Subcutaneous abdominal adipose tissue (tissue), 5 donors: ENCODE results near the gene KISS1R.

Experiments
- H3K27ac ChIP-seq: one replicate; pipeline ENCODE4 v1.7.0; 2013; ENCODE audit warnings: low read depth, mild to moderate bottlenecking, inconsistent platforms, low read length, moderate library complexity
- H3K27me3 ChIP-seq, 5 donors: one replicate each; pipeline ENCODE4 v1.7.0; 2013; ENCODE audit warnings: low read length in 5 of 5, inconsistent platforms in 1 of 5; ENCODE audit not compliant: control insufficient read depth in 5 of 5, insufficient read depth in 4 of 5
- H3K36me3 ChIP-seq, 5 donors: one replicate each; pipeline ENCODE4 v1.7.0; 2013; ENCODE audit warnings: low read length in 5 of 5; ENCODE audit not compliant: control insufficient read depth in 5 of 5, insufficient read depth in 5 of 5
- H3K4me1 ChIP-seq, 5 donors: one replicate each; pipeline ENCODE4 v1.7.0; 2013; ENCODE audit warnings: low read length in 5 of 5, mild to moderate bottlenecking in 3 of 5, moderate library complexity in 1 of 5; ENCODE audit not compliant: control insufficient read depth in 5 of 5, insufficient read depth in 5 of 5
- H3K4me3 ChIP-seq, 5 donors: one replicate each; pipeline ENCODE4 v1.7.0; 2013; ENCODE audit warnings: low read length in 5 of 5, low read depth in 1 of 5
- H3K9ac ChIP-seq, 5 donors: one replicate each; pipeline ENCODE4 v1.7.0; 2013; ENCODE audit warnings: low read length in 5 of 5, mild to moderate bottlenecking in 4 of 5, moderate library complexity in 3 of 5
- H3K9me3 ChIP-seq, 5 donors: one replicate each; pipeline ENCODE4 v1.7.0; 2013; ENCODE audit warnings: low read length in 5 of 5; ENCODE audit not compliant: control insufficient read depth in 5 of 5
- donor health status: healthy.
- donor health status: healthy.
- donor health status: healthy.
- donor health status: healthy.
- donor health status: healthy.

KISS1R gene

DNA sequence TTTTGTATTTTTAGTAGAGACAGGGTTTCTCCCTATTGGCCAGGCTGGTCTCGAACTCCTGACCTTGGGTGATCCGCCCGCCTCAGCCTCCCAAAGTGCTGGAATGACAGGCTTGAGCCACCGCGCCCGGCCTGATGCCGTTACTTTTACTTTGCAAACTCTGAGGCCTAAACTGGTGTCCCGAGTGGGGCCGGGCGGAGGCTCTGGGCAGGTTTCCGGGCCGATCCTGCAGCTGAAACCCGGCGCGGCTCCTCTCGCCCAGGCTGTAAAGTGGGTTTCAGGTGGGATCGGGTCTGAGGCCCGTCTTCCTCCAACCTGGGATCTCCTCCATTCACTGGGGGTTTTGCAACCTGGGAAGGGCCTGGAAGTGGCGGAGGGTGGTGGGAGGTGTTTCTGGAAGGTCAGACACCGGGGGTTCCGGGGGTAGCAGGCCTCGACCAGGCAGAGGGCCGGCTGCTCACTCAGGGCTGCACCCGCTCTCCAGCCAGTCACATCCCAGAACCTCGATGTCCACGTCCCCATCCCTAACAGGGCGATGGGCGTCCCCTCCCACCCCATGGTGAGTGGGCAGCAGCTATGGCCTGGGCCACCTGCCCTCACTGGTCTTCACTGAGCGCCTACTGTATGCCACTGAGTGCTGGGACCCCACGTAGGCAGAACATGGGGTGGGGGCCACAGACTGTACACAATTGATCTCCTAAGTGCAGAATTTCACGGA lies 45.7 kb downstream of the KISS1R start:
- Histone ChIP-seq H3K4me1 (no peaks in the 10 kb centered on the region), H3K36me3 (peaks cover 0 to 69% (median 45%) of the 10 kb centered on the region in 5 donors), H3K4me3 (no peak overlapping the region), H3K9ac (no peak overlapping the region), H3K27me3 (no peaks in the 10 kb centered on the region), H3K27ac (no peak overlapping the region), H3K9me3 (peaks cover 0 to 4% (median 0%) of the 10 kb centered on the region in 5 donors)

DNA sequence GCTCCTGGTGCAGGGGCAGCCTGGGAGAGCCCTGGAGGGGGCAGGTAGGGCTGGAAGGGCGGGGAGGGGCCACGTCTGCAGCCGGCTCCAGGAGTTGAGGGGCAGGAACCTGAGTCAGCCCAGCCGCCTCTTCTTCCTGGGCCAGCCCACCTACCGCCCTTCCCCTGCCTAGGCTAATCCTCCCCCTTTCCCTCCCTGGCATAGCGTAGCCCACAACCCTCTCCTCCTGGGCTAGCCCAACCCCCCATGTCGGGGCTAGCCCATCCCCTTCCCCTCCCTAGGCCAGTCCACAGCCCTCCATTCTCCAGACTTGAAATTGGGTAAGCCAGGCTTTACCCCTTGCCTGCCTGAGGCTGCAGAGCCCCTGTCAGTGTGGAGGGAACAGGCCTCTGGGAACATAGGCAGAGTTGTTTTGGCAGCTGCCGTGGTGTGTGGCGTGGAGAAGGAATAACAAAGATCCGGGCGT lies 46.4 kb downstream of the KISS1R start:
- no peaks in the 10 kb centered on the region for H3K4me1 ChIP-seq
- no peak overlapping the region for H3K9ac ChIP-seq
- H3K27ac ChIP-seq, result no peak overlapping the region
- no peaks in the 10 kb centered on the region for H3K27me3 ChIP-seq
- H3K36me3 ChIP-seq, result peaks cover 0 to 73% (median 48%) of the 10 kb centered on the region in 5 donors
- no peak overlapping the region for H3K4me3 ChIP-seq
- H3K9me3 ChIP-seq, result peaks cover 0 to 4% (median 0%) of the 10 kb centered on the region in 5 donors

DNA sequence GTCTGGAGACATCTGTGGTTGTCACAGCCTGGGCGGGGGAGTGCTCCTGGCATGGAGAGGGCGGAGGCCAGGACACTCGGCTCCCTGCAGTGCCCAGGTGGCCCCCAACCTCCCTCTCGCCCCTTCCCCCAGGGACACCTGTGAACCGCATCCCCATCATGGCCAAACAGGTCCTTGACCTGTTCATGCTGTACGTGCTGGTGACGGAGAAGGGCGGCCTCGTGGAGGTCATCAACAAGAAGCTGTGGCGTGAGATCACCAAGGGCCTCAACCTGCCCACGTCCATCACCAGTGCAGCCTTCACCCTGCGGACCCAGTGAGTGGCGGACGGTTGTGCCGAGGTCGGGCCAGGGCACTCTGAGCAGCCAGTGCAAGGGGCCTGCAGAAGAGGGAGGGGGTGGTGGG lies 47.0 kb downstream of the KISS1R start:
- Histone ChIP-seq H3K27ac (no peak overlapping the region), H3K4me3 (no peak overlapping the region), H3K36me3 (peaks cover 0 to 75% (median 53%) of the 10 kb centered on the region in 5 donors), H3K9me3 (peaks cover 0 to 4% (median 0%) of the 10 kb centered on the region in 5 donors), H3K4me1 (no peaks in the 10 kb centered on the region), H3K9ac (no peak overlapping the region), H3K27me3 (no peaks in the 10 kb centered on the region)

DNA sequence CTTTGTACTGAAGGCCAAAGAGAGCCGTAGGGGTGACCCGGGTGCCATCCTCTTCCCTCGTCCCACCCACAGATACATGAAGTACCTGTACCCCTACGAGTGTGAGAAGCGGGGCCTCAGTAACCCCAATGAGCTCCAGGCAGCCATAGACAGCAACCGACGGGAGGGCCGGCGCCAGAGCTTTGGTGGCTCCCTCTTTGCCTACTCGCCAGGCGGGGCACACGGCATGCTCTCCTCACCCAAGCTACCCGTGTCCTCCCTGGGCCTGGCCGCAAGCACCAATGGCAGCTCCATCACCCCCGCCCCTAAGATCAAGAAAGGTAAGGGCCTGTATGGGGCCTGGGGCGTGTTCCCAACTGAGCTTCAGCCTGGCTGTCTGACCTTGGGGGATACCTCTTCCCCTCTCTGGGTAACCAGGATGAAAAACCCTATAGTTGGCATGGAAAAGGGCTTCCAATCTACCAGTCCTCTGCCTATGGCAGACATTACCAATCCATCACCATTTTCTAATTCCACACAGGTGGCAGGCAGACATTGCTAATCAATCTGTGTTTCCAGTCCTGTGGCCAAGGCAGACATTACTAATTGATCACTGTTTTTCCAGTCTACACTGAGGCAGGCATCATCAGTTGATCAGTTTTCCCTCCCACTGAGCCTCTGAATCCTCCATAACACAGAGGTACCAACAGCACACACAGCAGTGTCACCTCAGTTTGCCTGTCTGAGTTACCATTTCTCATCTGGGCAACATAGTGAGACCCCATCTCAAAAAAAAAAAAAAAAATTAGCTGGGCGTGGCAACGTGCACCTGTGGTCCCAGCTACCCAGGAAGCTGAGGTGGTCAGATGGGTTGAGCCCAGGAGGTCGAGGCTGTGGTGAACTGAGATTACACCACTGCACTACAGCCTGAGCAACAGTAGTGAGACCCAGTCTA lies 47.9 kb downstream of the KISS1R start:
- Histone ChIP-seq H3K36me3 (peaks cover 0 to 72% (median 50%) of the 10 kb centered on the region in 5 donors), H3K4me1 (no peaks in the 10 kb centered on the region), H3K9ac (no peak overlapping the region), H3K9me3 (peaks cover 0 to 4% (median 0%) of the 10 kb centered on the region in 5 donors), H3K27me3 (no peaks in the 10 kb centered on the region), H3K4me3 (no peak overlapping the region), H3K27ac (no peak overlapping the region)

DNA sequence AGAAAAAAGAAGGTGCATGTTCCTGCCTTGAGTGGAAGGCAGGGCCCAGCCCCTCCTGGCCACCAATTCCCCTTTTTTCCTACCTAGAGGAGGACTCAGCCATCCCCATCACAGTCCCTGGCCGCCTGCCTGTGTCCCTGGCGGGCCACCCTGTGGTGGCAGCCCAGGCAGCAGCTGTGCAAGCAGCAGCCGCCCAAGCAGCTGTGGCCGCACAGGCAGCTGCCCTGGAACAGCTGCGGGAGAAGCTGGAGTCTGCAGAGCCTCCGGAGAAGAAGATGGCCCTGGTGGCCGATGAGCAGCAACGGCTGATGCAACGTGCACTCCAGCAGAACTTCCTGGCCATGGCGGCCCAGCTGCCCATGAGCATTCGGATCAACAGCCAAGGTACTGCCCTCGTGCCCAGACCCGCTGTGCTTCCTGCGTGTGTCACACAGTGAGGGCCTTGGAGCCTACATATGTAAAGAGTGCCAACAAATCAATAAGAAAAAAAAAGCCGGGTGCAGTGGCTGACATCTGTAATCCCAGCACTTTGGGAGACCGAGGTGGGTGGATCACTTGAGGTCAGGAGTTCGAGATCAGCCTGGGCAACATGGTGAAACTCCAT lies 49.5 kb downstream of the KISS1R start:
- Histone ChIP-seq H3K9me3 (peaks cover 0 to 11% (median 7%) of the 10 kb centered on the region in 5 donors), H3K36me3 (peaks cover 0 to 76% (median 56%) of the 10 kb centered on the region in 5 donors)

More for the DNA sequence above, 49.5 kb downstream of the KISS1R start:
- H3K4me3 ChIP-seq, result no peak overlapping the region
- H3K9ac ChIP-seq, result no peak overlapping the region
- no peaks in the 10 kb centered on the region for H3K4me1 ChIP-seq
- no peak overlapping the region for H3K27ac ChIP-seq
- H3K27me3 ChIP-seq, result no peaks in the 10 kb centered on the region
